Endometrium (tissue), 2 donors: ENCODE data around the gene PAPSS1.
A peak's percentile ranks its signal among the peaks of the same experiment; 100 is the strongest.
"Not testable (repeated sequence)": the region's sequence is repeated elsewhere in the genome, so short reads cannot be mapped to it uniquely, and the experiment has no call there.

ENCODE experiments used
- FAIRE-seq: peaks from 2 replicates; lab custom pipeline; 2012; peaks lifted over from hg19 to GRCh38; lab: Jason Lieb, UNC
- donor health status: control.
- donor health status: control.

The PAPSS1 gene

DNA sequence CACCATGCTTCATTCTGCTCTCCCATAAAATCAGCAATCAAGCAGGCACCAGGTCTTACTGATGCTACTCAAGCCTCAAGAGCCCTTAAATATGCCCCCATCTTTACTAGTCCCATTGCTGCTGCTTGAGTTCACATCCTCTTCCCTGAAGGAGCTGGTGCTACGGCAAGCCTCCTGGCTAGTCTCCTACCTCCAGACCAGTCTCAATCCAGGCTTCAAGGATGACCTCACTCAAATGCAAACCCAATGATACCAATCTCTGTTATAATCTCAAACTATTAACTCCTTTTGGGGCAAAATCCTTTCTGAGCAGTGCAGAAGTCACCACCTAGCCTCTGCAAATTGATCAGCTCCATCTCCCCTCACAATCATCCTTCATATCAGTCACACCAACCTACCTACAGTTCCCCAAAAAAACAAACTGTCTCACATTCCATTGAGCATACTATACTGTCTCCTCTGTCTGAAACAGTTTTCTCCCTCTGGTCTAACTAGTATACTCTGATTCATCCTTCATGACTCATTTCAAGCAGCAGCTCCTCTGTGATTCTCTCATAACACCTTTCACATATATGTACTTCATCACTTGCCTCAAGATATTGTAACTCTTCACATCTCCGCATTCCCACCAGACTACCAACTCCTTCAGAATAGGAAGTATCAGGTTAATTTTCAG, 30.0 kb downstream of the PAPSS1 start:
- no peak for FAIRE-seq

DNA sequence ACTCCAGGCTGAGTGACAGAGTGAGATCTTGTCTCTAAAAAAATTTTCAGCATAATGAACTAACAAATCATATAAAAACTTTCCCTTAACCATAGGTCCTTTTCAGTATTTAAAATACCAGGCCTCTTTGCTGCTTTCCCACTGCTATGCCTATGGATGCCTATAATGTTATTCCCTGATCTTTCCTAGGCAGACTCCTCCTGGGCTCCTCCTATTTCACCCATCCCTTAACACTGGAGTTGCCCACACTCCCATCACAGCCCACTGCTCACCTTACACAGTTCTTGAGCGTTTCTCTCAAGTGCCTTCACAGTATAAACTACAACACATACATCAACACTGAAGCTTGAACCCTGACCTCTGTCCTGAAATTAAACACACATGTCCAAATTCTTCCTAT, 31.6 kb downstream of the PAPSS1 start:
- FAIRE-seq = no peak

DNA sequence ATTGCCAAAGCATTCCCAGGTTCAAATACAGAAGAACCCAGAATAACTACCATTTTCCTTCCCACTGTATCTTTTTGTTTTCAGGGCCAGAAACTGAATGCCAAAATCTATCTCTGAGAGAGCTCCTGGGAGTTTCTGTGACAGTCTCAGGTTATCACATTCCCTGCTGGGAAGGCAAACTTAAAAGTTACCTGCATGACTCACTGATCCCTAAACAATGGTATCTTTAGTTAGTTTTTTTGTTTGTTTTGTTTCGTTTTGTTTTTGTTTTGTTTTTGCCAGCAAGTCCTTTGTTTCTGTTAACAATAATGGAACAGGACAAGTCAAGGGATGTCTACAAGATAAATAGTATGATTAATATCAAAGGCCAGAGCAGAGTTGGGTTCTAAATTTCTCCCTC, 34.3 kb downstream of the PAPSS1 start:
- FAIRE-seq = no peak

DNA sequence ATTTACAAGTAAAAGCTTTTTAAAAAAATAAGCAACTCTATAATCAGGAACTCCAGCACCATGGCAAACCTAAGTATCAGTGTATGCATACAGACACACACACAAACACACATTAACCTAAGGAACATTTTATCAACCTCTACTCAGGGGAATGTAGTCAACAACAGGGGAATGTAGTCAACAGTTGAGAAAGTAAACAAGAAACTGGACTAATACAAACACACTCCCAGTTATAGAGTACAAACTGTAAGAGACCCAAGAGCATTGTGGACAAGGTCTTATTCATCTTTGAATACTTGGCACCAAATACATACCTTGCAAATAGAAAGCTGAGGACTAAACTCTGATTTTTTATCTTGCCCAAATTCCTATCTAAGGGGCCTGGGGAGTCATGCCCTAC, 36.2 kb downstream of the PAPSS1 start:
- no peak for FAIRE-seq

DNA sequence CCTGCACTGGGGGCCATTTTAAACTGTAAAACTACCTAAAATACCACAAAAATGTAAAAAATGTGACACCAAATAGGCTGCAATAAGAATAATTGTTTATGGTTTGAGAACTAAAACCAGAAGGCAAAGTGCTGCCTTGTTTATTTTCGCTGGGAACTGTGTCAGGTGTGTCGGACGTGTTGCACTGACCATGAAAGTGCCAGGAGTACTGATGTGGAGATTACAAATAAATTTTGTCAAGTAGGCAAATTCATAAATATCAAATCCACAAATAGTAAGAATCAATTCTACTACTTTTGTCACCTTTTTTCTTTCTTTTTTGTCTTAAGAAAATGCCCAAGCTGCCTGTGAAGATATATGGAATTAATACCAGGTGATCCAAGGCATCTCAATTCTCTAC, 37.7 kb downstream of the PAPSS1 start:
- FAIRE-seq = no peak

DNA sequence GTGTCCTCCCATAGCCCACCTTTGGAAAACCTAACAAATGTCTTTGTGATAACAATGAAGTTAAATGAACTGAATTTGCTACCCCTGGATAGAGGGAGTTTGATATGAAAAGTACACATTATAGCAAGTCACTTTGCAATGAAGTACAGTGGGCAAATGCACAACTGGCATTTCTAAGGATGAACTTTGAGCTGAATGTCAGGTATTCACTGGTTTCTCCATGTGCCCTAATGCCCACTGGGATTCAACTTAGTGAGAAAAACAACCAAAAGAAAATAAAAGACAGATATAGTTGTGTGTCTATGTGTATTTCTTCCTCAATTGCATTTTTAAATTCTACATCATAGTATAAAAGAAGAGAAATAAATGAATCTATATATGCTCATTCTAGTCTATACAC, 51.0 kb downstream of the PAPSS1 start:
- FAIRE-seq = no peak

DNA sequence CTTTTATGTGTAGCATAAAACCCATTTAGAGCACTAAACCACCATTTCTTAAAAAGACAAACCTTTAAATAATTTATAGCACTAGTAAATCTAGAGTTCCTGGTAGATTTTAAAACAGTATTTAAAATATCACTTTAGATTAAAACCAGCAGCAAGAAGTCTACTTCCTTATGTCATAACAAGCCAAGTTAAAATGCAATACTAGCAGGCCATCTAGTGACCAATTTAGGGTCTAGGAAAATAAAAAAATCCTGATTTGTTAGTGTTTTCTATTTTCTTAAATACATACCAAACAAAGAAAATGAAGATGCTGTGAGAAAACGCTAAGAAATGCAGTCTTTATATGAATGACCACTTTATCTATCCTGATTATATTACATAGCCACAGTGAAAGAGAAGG, 53.9 kb downstream of the PAPSS1 start:
- FAIRE-seq = peak; percentile 98

DNA sequence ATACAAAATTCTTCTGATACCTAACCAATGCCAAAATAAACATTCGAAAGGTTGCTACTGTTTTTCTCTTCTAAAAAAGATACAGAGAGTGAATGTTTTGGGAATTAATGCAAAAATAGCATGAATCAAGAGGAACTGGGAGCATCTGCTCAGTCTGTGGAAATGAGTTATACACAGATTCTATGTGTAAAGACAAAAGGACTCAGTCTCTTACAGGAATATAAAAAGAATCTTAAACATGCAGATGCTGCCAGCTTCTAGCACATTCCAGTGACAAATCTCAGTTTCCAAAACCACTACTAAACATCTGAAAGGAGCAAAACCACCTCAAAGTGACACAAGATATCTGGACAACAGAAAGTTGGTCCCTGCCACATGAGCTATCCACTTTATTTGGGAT, 55.0 kb downstream of the PAPSS1 start:
- peak; percentile 73 for FAIRE-seq

DNA sequence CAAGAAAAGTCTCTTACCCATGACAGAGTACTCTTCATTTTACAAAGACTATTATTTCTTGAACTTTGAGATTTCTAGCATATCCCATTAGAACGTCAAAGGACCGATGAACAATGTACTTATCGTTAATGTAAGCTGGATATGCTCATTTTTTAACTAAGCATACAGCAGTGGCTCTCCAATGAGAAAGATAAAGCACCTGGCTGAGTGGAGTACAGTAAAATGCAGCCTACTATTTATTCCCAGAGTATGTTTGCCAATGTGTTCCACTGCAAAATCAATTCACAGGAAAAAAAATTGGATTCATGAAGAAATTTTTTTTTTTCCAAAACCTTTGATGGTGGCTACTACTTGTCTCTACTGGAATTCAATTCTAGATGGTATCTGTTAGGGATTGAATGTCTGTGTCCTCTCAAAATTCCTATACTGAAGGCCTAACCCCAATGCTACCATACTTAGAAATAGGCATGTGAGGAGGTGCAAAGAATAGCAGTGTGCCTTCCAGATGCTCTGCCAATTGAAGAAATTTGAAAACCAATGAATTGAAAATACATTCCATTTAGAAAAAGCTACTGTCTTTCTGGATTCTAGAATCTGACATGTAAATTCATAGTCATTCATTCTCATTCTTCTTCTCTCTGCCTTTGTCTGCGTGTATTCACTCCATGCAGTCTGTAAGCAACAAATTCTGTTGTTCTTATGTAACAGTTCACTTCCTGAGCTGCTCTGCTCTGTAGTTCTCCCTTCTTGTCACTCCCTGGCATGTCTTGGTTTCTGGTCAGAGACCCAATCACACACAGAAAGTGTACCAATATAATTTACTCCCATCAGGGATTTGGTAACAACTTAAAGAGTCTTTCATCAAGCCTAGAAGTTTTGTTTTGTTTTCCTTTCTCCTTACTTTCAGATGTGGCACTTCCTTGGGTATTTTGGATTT, 61.4 kb downstream of the PAPSS1 start:
- FAIRE-seq = no peak

DNA sequence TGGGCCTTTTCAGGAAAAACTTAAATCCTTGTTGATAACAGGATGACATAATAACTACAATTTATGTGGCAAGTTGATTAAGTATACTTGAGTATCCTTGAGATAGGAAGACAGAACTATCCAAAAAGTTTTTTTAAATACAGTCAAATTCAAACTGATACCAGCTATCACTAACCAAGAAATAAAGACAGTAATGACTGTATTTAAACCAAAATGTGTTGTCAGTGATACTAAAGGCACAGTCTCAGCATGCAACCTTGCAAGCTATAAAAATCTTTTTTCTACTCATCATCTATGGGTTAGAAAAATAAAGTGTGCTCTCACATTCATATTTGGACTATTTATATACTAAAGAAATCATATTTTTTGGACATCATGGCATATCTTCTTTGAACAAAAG, 64.7 kb downstream of the PAPSS1 start:
- FAIRE-seq = no peak

DNA sequence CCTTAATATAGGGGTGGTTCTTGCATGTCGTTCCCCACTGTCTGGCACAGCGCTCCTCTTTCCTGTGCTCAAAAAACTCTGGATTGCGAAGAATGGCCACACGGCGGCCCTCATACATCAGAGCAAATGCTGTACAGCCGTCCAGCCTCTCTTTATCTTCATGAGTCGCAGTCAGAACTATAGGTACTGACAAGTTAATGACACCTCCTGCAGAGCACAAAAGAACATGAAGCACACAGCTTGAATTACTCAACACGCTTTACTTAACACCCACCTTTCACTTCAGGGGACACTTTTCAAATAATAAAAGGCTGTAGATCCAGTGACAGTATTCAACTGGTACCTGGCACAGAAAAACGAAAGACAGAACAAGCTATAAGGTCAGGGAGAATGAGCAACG, 65.3 kb downstream of the PAPSS1 start:
- FAIRE-seq = no peak

DNA sequence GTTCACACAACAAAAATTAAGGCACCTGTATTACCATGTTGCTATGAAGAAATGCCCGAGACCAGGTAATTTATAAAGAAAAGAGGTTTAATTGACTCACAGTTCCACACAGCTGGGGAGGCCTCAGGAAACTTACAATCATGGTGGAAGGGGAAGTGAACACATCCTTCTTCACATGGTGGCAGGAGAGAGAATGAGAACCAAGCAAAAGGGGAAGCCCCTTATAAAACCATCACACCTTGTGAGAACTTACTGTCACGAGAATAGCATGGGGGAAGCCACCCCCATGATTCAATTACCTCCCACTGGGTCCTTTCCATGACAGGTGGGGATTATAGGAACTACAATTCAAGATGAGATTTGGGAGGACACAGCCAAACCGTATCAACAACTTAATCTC, 68.6 kb downstream of the PAPSS1 start:
- FAIRE-seq = not testable (repeated sequence)

DNA sequence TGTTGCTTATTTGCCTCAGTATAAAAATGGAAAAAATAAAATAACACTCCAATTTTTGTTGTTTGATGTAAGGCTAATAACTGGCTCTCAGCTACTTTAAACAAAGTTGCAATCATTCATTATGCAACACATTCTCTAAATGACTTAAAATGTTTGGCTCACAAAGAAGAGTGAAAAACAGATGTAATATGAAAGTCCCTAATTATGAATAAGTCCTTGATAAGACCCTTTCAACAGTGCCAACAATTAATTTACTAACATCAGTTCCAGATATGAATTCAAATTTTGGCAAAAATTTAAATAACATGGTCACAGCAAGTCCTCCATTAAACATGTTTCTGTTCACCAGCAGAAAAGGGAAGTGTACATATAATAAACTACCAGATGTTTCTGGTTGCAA, 69.8 kb downstream of the PAPSS1 start:
- peak; percentile 45 for FAIRE-seq

DNA sequence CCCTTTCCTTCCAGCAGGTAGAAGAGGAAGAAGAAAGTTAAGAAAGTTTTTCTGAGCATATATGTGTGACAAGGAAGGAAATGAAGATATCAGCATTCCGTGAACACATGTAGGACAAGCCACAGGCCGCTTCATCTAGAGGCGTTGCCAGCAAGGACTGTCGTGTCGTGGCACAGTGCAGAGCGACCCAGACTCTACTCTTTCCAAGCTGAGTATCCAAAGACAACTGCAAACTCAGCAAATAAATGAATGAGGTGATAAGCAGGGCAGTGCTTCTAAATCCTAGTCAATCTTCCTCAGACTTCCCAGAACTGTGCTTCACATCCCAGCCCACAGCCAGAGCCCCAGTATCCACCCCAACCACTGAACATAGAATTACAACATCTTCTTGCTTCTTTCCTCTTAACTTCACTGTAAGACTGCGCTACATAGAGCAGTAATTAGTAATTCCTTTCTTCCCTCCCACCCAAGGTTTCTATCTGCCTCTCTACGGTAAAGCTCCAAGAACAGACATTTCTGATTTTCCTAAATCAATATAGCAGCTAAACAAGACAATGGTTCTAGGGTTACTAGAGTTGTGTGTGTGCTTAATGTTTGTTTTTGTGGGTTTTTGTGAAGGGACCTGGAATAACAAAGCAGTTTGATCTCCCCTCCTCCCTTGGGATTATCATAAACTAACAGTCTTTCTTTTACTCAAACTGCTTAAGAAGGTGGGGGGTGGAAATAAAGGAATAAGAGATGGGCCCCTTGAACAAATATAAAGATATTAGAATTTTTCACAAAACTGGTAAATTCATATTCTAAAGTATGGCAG, 71.6 kb downstream of the PAPSS1 start:
- FAIRE-seq = no peak

DNA sequence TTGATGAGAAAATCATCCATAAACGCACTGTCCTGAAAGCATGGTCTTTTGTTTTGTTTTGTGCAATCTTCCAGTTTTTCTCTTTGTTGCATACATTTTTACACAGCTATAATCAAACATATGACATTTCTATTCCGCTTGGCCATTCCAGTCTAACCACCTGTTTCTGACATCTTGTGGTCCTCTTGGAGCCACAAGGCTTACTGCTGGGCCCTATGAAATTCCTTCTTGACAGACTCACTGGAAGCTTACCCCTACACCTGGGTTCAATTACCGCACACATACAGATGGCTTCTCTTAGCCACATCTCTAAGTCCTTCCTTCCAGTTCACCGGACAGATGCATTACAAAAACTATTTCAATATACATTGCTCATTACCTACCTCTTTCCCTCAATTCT, 72.4 kb downstream of the PAPSS1 start:
- FAIRE-seq = no peak

DNA sequence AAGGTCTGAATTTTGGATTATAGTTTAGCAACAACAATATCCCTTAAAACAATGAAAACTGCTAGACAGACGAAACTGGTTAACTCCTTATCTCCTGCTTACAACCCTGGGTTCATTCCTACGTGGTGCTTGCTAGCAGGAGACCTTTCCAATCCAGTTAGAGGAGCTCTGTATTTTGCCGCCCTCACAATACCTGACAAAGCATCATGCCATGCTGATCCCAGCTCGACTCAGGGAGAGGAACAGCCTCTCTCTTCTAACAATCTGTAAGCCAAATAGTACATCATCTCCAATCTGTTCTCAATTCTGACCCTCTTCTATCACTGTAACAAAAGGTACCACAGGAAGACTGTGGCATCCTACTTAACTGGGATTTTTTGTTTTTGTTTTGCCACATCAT, 74.4 kb downstream of the PAPSS1 start:
- FAIRE-seq = no peak

DNA sequence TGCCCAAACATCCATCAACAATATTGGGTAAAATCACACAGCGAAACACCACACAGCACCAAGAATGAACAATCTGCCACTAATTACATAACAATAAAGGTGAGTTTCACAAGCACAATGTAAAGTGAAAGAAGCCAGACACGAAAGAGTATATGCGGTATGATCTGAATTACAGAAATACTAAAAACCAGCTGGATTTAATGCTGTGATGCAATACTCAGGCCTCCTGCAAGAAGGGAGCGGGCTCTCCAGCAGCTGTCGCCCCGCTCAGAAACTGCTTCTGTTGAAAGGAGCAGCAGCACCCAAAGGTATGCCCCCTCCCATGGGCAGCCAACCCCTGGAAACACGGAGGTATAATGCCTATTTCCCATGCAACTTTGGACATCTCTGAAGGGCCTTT, 77.0 kb downstream of the PAPSS1 start:
- no peak for FAIRE-seq

DNA sequence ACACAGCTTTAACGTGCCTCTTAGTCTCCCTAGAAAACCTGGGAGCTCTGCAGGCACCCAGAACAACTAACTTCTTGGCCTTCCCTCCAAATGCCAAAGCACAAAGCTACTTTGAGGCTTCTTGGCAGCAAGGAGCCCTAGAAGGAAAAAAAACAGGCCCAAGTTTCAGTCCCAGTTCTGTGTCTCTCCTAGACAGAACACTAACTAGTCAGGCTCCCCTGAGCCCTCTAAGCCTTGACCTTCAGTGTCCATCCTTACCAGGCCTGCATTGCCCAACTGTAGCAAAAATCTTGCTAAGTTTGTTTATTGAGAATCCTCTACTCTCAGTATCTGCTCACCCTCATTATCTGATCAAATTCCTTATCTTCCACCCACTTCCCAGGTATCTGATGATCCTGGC, 79.2 kb downstream of the PAPSS1 start:
- FAIRE-seq = no peak

DNA sequence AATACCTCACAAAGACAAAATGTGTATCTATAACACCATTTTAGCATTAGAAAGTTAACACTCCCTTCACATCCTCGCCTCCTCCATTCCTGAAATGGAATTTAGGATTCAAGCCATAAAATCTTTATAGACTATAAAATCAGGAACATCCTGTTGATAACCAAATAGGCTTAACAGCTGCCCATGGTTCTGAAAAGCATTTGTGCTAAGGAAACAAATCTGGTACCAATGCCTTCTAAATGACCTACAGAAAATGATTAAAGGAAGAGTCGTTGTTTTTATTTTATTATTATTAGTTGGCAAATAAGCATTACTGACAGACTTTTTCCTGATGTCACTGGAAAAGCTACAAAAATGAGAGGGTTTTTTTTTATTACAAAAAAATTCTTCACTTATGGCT, 79.8 kb downstream of the PAPSS1 start:
- peak; percentile 85 for FAIRE-seq

DNA sequence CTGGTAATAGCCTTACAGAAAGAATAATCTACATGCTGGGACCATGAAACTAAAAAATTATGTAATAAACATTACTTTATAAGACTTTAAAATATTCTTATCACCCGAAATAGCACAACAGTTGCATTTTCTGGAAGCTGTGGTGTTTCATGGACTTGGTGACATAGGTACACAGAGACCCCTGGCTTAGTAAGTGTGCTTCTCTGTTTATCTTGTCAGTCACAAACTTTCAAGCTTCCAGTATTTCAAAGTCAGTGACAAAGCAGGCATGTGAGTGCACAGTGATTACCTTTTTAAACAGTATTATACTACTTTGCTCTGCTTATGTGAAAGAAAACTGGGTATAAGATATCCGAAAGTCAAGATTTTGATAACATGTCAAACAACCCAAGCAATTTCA, 84.3 kb downstream of the PAPSS1 start:
- FAIRE-seq = no peak

DNA sequence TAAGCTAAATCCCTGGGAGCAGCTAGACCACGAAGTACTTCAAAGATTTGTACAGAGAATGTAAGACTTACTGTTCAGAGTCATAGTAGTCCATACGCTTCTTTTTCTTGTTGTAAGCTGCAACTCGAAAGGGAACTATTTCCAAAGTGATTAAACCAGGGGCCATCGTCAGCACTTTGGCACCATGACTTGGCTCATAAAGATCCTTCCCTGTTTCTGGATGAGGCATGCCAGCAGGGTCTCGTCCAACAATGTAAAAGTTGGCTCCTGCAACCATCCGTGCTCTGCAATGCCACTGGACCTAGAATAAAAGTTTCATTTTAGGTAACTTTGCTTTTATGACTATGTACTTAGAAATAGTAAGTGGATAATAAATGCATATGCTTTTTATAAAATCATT, 88.5 kb downstream of the PAPSS1 start:
- no peak for FAIRE-seq

DNA sequence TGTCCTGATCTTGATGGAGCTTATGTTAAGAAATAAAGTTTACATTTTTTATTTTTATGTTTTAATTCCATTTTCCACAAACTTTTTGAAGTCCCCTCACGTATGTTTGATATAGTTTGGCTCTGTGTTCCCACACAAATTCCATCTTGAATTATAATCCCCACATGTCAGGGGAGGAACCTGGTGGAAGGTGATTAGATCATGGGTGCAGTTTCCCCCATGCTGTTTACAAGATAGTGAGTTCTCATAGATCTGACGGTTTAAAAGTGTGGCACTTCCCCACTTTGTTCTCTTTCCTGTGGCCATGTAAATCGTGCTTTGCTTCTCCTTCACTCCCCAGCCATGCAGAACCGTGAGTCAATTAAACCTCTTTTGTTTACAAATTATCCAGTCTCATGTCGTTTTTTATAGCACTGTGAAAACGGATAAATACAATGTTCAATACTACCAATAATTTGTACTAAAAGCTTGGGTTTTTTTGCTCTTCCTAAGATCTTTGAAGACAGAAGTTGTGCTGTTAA, 89.8 kb downstream of the PAPSS1 start:
- FAIRE-seq = no peak

DNA sequence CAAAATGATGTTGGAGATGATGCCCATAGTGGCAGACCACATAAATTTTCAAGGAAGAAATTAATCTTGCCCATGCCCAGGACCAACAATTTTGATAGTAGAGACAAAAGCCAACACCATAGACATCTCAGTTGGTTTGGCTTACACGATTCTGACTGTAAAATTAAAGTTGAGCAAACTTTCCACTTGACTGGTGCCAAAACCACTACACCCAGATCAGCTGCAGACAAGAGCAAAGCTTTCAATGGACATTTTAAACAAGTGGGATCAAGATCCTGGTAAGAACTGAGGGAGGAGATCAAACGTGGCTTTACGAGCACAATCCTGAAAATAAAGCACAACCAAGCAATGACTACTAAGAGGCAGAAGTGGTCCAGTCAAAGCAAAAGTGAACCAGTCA, 90.7 kb downstream of the PAPSS1 start:
- FAIRE-seq = peak; percentile 91
